Ovary (tissue), 3 donors: Measurements from ENCODE around the gene SPATA13.

ENCODE experiments used
- CTCF ChIP-seq, 3 donors: fragments of 450-650 bp in 2 of 3; fragments of 200-600 bp in 1 of 3; IDR thresholded peaks; one replicate each; pipeline versions ENCODE4 v1.5.1 to v1.8.0; 2016 to 2022; ENCODE audit warnings: antibody characterized with exemption in 3 of 3, mild to moderate bottlenecking in 1 of 3
- POLR2A ChIP-seq: fragments of 450-650 bp; IDR thresholded peaks from one replicate; pipeline ENCODE4 v1.6.1; 2017; ENCODE audit warnings: antibody characterized with exemption, mild to moderate bottlenecking, moderate library complexity
- donor health status: DM: no; HTN: no; CAD: no.

- TF ChIP-seq CTCF (IDR thresholded peaks at IDR 0.05) = no peak
- TF ChIP-seq POLR2A = no peak
These were observed 120.9 kb downstream of the SPATA13 start for GRCh38 chr13:24281188-24282008.
